Cardiac fibroblast (primary cell): Measurements from ENCODE around the gene FHL2.

ENCODE experiments used
- DNase-seq, 2 donors: peaks; one replicate each; pipeline versions ENCODE4 v3.0.0 to v3.0.0-alpha.2; 2010; ENCODE audit warnings: low read depth in 2 of 2
- H3K4me3 ChIP-seq, 2 donors: replicated peaks in 1 of 2; 1 replicate in 1 of 2; 2 replicates in 1 of 2; pipeline ENCODE4 v1.5.1; 2011; ENCODE audit warnings: low read depth in 2 of 2, low read length in 2 of 2, mild to moderate bottlenecking in 2 of 2, moderate library complexity in 1 of 2
- CTCF ChIP-seq: IDR thresholded peaks from one replicate; pipeline ENCODE4 v1.5.1; 2011; ENCODE audit warnings: low read depth, mild to moderate bottlenecking, low read length, inconsistent platforms

Gene FHL2

GRCh38 chr2:105398336-105399206 lies at the start of gene FHL2:
Gene FHL2 (minus strand): TSS chr2:105399051. CDS start chr2:105386516, 12,535 bp downstream.
- TF ChIP-seq CTCF = peak; percentile 25
- peak; percentile 83 to 88 for DNase-seq
- H3K4me3 ChIP-seq = peak within 1 kb of the TSS; percentile 94 to 99

- DNase-seq = peak in 1 of 2 donors; percentile 20
- no peak overlapping the region for H3K4me3 ChIP-seq
- no peak for TF ChIP-seq CTCF
Observed at GRCh38 chr2:105447476-105447875, 48.6 kb upstream of the FHL2 start.

- DNase-seq = no peak
- no peak overlapping the region for H3K4me3 ChIP-seq
- TF ChIP-seq CTCF = no peak
Observed at GRCh38 chr2:105446501-105446900, 47.6 kb upstream of the FHL2 start.

GRCh38 chr2:105445976-105446375 lies 47.1 kb upstream of the FHL2 start:
- TF ChIP-seq CTCF = no peak
- DNase-seq = no peak
- no peak overlapping the region for H3K4me3 ChIP-seq

- no peak for TF ChIP-seq CTCF
- no peak overlapping the region for H3K4me3 ChIP-seq
- no peak for DNase-seq
Observed at GRCh38 chr2:105445498-105445897, 46.6 kb upstream of the FHL2 start.

GRCh38 chr2:105443617-105444598 lies 45.1 kb upstream of the FHL2 start:
- TF ChIP-seq CTCF = no peak
- no peak for DNase-seq
- no peak overlapping the region for H3K4me3 ChIP-seq
